Neural progenitor cell (in vitro differentiated cells): ENCODE measurements around the gene PCA3.

Experiments
- CTCF ChIP-seq: fragments of 200-600 bp; sonication (generic); IDR thresholded peaks from 2 replicates; pipeline ENCODE4 v1.5.1; 2017; ENCODE audit warnings: antibody characterized with exemption, mild to moderate bottlenecking
- EZH2 ChIP-seq: fragments of 200-600 bp; sonication (generic); IDR thresholded peaks from 2 replicates; pipeline ENCODE4 v1.6.1; 2017; ENCODE audit warnings: antibody characterized with exemption, mild to moderate bottlenecking, moderate library complexity

DNA sequence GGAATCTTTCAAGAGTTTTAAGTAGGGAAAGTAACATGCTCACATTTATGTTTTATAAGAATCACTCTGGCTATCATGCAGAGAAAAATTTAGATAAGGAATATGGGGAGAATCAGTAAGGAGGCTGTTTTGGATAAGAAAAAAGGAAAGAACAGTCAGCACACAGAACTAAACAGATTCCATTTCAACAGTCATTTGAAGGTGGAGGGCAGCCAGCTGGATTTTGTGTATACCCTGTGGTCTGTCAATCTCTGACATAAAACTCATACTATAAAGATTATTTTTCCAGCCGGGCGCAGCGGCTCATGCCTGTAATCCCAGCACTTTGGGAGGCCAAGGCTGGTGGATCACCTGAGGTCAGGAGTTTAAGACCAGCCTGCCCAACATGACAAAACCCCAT is 64.2 kb downstream of the PCA3 start:
- TF ChIP-seq CTCF: no peak
- TF ChIP-seq EZH2: no peak
